Loucy (cell line): ENCODE results near the gene ZNF142.

Experiments used
- CTCF ChIP-seq: fragments of 200-600 bp; sonication (generic); conservative IDR thresholded peaks from 2 replicates; pipeline ENCODE4 v1.5.1; 2014; ENCODE audit warnings: mild to moderate bottlenecking, antibody characterized with exemption, low read length
- EZH2phosphoT487 ChIP-seq: fragments of 200-600 bp; IDR thresholded peaks from 2 replicates; pipeline ENCODE4 v1.6.1; 2018; ENCODE audit warnings: antibody characterized with exemption, mild to moderate bottlenecking, moderate library complexity, borderline replicate concordance

DNA sequence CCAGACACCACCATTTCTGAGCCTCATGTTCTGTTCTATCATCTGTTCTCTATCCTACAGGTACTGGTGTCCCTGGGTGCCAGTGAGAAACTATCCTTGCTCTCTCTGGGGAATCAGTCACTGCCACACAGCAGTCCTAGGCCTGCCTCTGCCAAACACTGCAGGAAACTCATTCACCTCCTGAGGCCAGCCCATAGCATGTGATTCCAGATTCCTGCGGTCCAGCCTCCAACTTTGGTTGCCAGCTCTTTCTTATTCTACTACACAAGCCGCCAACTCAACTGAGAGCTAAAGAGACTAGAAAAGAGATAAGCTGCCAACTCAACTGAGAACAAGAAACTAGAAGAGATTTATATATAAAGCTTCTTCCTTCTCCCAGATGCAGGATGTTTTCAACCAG is 42.4 kb upstream of the ZNF142 start:
- TF ChIP-seq CTCF (no peak), EZH2phosphoT487 (no peak)
